Measurements from ENCODE around the gene RACK1. TPM values are rescaled to one million over a fixed set of nuclear protein-coding genes. Genes with fewer than 3 reads are reported as not detected.

The RACK1 gene
- total and polyA plus RNA-seq, 2 of the 13 experiments (the other 11 are each of a cell fraction or from before 2014, with no cell fraction given) = 2,514 to 6,141 TPM

DNA sequence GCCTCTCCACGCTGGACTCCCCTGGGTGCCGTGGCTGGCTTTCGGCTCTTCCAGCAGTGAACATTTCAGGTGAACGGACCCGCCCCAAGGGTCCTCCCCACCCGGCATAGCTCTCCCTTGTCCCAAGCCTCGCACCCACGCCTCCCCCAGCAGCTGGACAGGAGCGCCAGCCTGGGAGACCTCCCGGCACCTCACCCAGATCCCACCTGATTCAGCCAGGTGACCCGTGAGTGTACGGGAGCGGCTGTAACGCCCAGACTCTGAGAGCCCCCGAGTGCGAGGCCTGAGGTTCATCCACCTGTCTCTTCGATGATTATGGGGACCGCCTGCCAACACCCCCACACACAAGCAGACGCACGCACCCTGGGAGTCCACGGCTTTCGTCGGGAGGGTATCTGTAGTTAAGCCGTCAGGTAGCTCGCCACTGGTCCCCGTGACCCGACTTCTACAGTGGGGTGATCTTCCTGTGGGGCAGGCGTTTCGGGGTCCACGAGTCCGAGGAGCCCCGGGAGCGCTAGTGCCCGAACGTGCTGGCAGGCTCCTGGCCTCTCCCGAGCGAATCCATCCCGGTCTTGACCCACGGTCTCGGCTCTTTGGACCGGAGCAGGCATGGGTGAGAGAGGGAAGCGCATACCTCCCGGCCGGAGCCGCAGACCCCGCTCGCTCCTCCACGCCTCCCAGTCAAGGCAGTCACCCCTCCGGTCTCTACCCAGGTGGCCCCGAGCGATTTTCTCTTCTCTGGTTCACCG lies 53.6 kb downstream of the RACK1 start (continued):
- TF ChIP-seq, protein P1, sequence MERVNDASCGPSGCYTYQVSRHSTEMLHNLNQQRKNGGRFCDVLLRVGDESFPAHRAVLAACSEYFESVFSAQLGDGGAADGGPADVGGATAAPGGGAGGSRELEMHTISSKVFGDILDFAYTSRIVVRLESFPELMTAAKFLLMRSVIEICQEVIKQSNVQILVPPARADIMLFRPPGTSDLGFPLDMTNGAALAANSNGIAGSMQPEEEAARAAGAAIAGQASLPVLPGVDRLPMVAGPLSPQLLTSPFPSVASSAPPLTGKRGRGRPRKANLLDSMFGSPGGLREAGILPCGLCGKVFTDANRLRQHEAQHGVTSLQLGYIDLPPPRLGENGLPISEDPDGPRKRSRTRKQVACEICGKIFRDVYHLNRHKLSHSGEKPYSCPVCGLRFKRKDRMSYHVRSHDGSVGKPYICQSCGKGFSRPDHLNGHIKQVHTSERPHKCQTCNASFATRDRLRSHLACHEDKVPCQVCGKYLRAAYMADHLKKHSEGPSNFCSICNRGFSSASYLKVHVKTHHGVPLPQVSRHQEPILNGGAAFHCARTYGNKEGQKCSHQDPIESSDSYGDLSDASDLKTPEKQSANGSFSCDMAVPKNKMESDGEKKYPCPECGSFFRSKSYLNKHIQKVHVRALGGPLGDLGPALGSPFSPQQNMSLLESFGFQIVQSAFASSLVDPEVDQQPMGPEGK (CRISPR knock-in tag; IDR thresholded peaks at IDR 0.05) = 0 out of 2 replicates have a peak, but pooled peaks have one; percentile 9
- peak; percentile 28; the same call in 1 of the 2 replicates for TF ChIP-seq ZNF777 (CRISPR knock-in tag; IDR thresholded peaks at IDR 0.05)
- TF ChIP-seq, protein P2, sequence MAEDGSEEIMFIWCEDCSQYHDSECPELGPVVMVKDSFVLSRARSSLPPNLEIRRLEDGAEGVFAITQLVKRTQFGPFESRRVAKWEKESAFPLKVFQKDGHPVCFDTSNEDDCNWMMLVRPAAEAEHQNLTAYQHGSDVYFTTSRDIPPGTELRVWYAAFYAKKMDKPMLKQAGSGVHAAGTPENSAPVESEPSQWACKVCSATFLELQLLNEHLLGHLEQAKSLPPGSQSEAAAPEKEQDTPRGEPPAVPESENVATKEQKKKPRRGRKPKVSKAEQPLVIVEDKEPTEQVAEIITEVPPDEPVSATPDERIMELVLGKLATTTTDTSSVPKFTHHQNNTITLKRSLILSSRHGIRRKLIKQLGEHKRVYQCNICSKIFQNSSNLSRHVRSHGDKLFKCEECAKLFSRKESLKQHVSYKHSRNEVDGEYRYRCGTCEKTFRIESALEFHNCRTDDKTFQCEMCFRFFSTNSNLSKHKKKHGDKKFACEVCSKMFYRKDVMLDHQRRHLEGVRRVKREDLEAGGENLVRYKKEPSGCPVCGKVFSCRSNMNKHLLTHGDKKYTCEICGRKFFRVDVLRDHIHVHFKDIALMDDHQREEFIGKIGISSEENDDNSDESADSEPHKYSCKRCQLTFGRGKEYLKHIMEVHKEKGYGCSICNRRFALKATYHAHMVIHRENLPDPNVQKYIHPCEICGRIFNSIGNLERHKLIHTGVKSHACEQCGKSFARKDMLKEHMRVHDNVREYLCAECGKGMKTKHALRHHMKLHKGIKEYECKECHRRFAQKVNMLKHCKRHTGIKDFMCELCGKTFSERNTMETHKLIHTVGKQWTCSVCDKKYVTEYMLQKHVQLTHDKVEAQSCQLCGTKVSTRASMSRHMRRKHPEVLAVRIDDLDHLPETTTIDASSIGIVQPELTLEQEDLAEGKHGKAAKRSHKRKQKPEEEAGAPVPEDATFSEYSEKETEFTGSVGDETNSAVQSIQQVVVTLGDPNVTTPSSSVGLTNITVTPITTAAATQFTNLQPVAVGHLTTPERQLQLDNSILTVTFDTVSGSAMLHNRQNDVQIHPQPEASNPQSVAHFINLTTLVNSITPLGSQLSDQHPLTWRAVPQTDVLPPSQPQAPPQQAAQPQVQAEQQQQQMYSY (CRISPR knock-in tag; IDR thresholded peaks at IDR 0.05) = no peak
- TF ChIP-seq NBN (conservative IDR thresholded peaks at IDR 0.05) = no peak
- TF ChIP-seq, protein P3, sequence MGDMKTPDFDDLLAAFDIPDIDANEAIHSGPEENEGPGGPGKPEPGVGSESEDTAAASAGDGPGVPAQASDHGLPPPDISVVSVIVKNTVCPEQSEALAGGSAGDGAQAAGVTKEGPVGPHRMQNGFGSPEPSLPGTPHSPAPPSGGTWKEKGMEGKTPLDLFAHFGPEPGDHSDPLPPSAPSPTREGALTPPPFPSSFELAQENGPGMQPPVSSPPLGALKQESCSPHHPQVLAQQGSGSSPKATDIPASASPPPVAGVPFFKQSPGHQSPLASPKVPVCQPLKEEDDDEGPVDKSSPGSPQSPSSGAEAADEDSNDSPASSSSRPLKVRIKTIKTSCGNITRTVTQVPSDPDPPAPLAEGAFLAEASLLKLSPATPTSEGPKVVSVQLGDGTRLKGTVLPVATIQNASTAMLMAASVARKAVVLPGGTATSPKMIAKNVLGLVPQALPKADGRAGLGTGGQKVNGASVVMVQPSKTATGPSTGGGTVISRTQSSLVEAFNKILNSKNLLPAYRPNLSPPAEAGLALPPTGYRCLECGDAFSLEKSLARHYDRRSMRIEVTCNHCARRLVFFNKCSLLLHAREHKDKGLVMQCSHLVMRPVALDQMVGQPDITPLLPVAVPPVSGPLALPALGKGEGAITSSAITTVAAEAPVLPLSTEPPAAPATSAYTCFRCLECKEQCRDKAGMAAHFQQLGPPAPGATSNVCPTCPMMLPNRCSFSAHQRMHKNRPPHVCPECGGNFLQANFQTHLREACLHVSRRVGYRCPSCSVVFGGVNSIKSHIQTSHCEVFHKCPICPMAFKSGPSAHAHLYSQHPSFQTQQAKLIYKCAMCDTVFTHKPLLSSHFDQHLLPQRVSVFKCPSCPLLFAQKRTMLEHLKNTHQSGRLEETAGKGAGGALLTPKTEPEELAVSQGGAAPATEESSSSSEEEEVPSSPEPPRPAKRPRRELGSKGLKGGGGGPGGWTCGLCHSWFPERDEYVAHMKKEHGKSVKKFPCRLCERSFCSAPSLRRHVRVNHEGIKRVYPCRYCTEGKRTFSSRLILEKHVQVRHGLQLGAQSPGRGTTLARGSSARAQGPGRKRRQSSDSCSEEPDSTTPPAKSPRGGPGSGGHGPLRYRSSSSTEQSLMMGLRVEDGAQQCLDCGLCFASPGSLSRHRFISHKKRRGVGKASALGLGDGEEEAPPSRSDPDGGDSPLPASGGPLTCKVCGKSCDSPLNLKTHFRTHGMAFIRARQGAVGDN (CRISPR knock-in tag; IDR thresholded peaks at IDR 0.05) = peak; percentile 55
- 0 out of 2 replicates have a peak, but pooled peaks have one; percentile 28 for TF ChIP-seq SRY (CRISPR knock-in tag; IDR thresholded peaks at IDR 0.05)
- TF ChIP-seq, protein P4, sequence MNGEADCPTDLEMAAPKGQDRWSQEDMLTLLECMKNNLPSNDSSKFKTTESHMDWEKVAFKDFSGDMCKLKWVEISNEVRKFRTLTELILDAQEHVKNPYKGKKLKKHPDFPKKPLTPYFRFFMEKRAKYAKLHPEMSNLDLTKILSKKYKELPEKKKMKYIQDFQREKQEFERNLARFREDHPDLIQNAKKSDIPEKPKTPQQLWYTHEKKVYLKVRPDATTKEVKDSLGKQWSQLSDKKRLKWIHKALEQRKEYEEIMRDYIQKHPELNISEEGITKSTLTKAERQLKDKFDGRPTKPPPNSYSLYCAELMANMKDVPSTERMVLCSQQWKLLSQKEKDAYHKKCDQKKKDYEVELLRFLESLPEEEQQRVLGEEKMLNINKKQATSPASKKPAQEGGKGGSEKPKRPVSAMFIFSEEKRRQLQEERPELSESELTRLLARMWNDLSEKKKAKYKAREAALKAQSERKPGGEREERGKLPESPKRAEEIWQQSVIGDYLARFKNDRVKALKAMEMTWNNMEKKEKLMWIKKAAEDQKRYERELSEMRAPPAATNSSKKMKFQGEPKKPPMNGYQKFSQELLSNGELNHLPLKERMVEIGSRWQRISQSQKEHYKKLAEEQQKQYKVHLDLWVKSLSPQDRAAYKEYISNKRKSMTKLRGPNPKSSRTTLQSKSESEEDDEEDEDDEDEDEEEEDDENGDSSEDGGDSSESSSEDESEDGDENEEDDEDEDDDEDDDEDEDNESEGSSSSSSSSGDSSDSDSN (CRISPR knock-in tag; IDR thresholded peaks at IDR 0.05) = peak; percentile 29; the same call in 1 of the 2 replicates
- TF ChIP-seq ATF7 (IDR thresholded peaks at IDR 0.05) = no peak
- TF ChIP-seq ATF7 (CRISPR knock-in tag; IDR thresholded peaks at IDR 0.05) = no peak
- TF ChIP-seq FLYWCH1 (CRISPR knock-in tag; IDR thresholded peaks at IDR 0.05) = no peak
- 0 out of 2 replicates have a peak, but pooled peaks have one; percentile 43 for TF ChIP-seq MEF2D (CRISPR knock-in tag; IDR thresholded peaks at IDR 0.05)
- no peak for TF ChIP-seq ZFAT (CRISPR knock-in tag; conservative IDR thresholded peaks at IDR 0.05)
- no peak for TF ChIP-seq MTF1 (CRISPR knock-in tag; IDR thresholded peaks at IDR 0.05)
- TF ChIP-seq ZBTB1 (CRISPR knock-in tag; IDR thresholded peaks at IDR 0.05; ENCODE audit: borderline replicate concordance) = no peak
- TF ChIP-seq ZFP82 (CRISPR knock-in tag; IDR thresholded peaks at IDR 0.05; ENCODE audit: borderline replicate concordance) = 0 out of 2 replicates have a peak, but pooled peaks have one; percentile 24
- no peak for TF ChIP-seq CAMTA2 (CRISPR knock-in tag; IDR thresholded peaks at IDR 0.05; ENCODE audit: borderline replicate concordance)
- TF ChIP-seq NR2F2 (IDR thresholded peaks at IDR 0.05; ENCODE audit: borderline replicate concordance, low read depth) = no peak

Measured in HepG2 (cell line).